GM21576 (cell line): Measurements from ENCODE around the gene PRKAG1.

Source experiments
- ATAC-seq: cut with Tn5 transposase; IDR thresholded peaks from one replicate; pipeline ENCODE4 v1.9.1; 2021; ENCODE audit warnings: mild to moderate bottlenecking, moderate library complexity; ENCODE audit not compliant: unreplicated experiment

The PRKAG1 gene

DNA sequence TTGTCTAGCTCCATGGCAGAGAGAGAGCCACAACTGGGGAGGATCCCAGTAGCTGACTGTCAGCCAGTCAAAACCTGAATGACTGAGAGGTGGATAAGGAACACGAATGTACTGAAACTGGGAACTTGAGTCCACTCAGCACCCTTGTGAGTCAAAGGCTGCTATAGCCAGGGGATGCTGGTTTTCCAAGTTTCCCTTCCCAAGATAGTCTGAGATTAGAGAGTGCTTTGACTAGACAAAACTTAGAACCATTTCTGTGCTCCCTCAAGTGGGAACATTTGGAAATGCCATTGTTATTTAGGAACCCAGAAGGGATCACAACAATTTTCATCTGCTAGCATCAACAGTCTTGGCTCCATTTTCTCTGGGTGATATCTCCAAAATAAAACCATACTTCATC lies 4.0 kb downstream of the PRKAG1 start:
- no peak for ATAC-seq

DNA sequence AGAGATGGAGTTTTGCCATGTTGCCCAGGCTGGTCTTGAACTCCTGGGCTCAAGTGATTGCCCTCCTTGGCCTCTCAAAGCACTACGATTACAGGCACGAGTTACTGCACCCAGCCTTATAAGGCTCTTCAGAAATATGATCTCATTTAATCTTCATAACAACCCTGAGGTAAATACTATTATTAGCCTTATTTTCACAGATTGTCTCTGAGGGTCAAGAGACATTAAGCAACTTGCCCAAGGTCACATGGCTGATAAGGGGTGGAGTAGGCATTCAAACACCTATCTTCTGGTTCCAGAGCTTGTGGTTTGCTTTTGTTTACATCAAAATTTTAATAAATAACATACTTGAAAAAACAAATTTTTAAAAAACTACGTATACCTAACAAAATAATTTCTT lies 5.1 kb downstream of the PRKAG1 start:
- ATAC-seq: no peak

DNA sequence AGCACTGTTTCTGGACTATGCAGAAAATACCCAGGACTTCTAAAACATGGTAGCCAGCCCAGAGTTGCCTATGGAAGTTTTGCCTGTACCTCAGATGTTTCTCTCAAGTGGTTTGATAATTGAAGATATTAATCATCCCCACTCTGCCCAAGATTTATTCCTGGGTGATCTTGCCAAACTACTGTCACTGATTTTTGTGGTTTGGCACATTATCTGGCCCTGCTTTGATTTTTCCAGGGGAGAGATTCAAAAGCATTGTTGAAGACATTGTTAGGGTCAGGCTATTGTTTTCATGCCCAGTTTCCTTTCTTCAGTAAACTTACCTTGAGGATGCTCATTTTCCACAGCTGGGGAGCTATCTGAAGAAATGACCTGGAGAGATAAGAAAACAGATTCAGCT lies 5.8 kb downstream of the PRKAG1 start:
- no peak for ATAC-seq

DNA sequence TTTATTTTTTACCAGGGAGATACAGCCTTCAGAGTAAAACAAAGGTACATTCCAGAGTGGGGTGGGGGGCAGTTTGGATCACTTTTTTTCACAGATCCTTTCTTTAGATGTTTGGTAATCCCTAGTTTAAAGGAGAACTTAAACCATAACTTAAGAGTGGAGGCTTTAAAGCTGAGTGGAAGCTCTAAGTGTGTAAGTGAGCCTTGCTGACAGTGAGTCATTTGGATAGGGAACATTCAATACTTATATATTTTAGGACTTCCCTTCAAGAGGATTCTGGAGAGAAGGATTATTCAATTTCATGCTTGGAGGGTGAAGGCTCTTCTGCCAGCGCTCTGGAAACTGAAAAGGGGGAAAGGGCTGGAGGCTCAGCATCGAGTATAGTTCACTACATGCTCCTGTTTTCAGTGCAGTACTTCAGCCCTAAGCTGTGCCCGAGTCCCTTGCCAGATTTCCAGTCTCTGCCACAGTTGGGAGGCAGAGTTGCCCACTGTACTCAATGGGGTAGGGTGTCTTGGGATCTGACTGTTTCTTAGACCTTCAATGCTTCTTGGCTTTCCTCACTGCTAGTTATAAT lies 8.4 kb downstream of the PRKAG1 start:
- no peak for ATAC-seq

DNA sequence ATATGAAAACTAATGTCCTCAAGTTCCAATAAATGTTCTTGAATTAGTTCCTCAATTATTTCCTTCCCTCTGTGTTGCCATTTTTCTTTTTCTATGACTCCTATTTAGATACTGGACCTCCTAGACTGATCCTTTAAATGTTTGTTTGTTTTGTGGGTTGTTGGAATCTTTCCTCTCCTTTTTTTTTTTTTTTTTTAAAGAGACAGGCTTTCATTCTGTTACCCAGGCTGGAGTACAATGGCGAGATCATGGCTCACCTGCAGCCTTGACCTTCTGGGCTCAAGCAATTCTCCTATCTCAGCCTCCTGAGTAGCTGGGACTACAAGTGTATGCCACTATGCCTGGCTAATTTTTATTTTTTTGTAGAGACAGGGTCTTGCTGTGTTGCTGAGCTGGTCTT lies 9.6 kb downstream of the PRKAG1 start:
- no peak for ATAC-seq

DNA sequence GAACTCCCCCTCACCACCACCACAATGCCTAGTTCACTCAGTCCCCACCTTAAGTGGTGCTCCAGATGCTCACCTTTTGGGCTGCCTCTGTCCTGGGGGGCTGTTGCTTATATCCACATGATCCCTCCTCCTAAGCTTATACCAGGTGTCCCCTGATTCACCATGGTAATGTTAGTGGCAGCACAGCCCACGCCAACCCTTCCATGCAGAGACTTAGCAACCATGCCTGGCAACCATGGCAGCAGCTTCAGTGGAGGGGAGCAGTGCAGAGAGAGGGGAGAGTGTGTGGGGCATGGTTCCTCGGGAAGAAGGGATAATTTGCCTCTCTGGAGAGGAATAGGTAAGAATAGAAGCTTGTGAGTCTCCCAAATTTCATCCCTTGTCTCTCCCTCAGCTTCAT lies 18.2 kb downstream of the PRKAG1 start:
- no peak for ATAC-seq

DNA sequence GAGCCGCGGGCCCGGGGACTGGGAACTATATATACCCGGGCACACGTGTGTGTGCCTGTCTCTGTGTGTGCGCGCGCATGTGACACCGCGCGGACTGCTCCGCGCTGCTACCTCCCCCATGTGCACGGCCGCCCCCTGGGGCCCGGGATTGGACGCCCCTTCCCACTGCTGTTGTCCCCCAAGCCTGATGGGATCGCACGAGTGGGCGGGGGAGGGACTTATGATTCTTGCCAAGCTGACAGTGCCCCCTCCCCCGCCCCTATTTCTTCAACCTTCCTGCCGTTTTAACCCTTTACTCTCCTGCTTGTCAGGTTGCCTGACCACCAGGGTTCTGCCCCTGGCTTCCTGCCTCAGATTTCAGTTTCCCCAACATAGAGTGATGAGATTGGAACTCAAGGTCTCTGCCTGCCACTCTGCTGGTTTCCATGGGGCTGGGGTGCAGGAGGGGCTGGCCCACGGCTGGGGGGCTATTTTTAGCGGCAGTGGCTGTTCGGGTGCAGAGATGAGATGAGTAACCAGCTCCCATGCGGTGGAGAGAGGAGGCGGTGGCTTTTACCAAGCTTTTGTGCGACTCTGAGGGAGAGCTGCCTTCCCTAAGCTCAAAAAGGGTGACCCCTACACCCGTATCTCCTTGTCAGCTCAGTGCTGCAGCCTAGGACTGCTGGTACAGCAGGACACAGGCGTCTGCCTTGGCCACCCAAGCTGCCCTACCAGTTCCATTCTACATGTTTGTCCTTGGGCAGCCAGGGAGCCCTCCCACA lies 19.0 kb downstream of the PRKAG1 start, which contains the start of gene DDN:
Gene DDN, minus strand, starts transcription at position 5 of the 761 bp plus-strand sequence. CDS start 88 bp downstream, outside the sequence.
- no peak for ATAC-seq

DNA sequence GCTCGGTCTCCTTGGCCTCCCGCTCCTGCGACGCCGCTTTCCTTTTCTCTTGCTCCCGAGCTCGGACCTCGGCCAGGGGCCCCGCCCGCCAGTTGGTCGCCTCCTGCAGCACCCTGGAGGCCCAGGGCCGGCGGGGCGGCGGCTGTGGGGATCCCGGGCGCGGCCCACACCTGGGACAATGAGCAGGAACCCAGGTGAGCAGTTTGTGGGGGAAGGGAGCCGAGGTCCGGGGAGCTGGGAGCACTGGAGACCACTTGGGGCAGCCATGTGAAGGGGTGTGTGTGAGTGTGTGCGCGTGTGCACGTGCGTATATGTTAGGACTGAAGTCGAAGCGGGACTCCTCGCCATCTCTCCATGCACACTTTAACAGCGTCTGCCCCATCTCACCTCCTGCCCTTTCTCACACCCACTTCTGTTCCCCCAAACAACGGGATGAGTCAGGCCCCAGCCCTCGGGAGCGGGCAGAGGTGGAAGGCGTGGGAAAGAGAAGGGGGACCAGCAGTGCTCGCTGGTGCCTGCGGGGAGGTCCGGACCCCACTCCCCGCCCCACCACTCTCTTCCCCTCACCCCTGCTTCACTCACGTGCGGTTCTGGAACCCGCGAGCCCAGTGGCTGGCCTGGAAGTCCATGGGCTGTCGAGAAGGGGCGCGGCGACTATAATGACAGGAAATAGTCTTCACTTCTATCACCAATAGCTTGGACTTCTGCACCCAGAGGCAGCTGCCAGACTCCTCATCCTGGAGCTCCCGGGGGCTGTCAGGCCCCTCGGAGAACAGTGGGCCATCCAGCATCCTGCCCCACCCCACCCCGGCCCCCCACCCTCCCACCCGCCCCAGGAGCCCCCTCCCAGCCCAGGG lies 19.9 kb downstream of the PRKAG1 start:
- peak; percentile 9 for ATAC-seq

DNA sequence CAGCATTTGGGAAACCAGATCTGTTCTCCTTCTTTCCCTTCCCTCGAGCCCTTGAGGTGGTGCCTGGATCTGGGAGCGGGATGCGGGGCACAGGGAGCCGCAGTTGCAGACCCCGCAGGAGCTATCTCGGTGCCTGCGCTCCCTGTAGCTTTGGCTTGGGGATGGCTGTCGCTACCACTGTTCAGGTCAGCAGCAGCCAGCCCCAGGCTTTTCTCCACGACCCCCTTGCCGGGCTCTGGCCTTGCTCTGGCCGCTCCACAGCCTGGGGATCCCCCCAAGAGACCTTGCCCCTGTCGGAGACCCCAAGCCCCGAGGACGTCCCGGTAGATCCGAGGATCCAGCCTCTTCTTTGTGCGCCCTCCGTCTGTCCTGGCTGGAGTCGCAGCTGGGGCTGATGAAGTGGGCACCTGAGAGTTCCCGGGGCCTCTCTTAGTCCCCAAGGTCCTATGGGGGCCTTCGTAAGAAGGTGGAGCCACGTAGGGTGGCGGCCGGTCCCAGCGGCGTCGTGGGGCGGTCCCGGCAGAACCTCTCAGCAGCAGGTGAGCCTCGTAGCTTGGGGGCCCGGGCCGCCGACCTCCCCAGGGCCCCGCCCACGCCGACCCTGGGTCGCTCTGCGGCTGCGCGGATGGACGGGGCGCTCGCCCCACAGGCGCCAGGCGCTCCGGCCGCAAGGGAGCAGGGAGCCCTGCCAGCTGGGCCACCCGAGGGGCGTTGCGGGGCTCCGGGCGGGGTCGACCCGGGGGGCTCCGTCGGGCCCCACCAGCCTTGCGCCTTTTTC lies 20.7 kb downstream of the PRKAG1 start:
- peak; percentile 31 for ATAC-seq

DNA sequence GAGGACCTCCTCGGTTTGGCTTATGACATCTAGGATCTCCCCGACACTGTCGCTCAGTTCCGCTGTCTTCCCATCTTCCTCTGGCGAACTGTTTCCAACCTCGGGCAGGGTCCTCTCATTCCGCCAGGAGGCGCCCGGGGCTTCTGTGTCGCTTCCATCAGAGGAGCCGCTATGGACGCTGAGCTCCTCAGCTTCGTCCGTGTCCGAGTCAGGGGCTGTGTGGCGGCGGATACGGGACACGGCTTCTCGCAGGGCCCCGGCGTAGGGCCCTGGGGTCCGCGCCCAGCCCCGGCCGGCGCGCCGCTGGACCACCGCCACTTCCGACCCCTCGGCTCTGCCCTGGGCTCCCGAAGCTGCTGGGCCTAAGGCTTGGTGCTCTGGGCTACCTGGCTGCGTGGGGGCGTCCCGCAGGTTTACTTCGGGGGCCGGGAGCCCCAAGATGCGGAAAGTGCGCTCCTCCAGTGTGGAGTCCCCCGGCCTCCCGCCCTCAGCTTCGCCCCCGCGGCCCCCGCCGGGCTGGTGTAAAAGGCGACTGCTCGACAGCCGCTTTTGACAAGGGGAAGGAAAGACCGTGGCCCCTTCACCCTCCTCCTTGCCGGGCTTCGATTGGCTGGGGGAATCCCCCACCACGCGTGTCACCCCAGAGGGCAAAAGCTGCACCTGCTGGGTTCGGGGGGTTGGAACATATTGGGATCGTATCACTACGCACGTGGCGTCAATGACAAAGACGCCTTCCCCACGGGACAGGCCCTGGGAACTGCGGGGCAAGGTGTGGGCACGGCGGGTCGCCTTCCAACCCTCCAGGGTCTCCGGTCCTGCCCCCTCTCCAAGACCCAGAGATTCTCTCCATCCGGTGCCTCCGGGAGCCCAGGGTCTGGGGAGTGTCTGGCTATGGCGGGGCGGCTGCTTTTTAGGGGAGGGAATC lies 21.5 kb downstream of the PRKAG1 start:
- ATAC-seq: no peak

DNA sequence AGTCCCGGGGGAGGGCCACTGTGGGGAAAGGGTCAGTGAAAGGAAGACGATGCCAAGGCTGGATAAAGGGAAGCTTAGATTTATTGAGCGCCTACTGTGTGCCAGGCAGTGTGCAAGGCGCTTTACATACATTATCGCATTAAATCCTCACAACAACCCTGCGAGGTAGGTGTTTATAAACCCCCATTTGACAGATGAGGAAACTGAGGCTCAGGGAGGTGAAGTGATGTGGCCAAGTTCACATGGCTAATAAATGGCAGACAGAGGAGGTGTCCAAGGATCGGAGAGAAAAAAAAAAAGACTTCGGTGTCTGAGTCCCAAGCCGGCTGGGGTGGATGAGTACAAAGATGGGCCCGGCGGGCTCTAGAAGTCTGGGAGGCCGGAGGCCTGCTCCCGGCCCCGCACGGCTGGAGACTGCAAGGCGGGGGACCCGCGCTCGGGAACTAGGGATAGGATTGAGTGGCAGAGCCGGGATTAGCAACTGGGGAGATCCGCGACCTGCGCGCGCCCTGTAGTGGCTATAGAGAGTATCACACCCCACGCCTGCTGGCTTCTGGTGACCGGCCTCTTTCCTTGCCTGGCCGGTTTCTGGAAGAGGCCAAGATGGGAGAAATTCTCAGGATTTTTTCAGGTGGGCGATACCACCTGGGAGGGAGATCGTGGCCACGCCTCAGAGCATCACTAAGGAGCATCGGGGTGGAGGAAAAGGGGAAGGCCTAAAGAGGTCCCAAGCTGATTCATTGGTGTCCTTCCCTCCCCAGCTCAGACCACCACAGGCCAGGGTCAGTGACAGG lies 23.3 kb downstream of the PRKAG1 start:
- no peak for ATAC-seq

DNA sequence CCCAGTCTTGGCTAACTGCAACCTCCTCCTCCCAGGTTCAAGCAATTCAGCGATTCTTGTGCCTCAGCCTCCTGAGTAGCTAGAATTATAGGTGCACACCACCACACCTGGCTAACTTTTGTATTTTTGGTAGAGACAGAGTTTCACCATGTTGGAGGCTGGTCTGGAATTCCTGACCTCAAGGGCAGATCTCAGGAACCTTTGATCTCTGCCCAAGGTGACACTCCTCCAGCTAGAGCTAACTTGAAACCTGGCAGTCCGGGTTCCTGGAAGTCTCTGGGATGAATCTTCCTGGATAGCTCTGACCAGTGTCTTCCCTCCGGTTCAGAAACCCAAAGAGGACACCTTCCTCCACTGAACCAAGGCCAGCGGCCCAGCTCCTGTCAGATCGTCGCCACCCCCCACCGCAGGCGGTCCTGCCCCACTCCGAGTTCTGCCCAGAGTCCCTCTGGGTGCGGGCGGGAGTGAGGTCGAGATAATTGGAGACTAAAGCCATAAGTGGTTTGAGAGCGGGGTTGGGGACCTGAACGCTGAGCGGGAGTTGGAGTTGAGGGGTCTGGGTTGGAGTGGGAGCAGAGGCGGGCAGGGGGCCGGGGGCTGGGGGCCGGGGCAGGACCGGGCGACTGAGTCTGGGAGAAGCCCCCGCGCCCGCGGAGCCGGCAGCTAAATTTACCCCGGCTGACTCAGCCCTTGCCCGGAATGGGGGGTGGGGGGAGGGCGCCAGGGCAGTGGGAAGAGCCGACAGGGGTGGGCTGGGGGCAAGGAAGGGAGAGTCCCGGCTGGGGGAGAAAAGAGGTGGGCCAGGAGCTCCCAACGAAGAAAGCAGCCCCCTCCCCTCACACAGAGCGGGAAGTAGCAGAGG lies 24.1 kb downstream of the PRKAG1 start:
- no peak for ATAC-seq

DNA sequence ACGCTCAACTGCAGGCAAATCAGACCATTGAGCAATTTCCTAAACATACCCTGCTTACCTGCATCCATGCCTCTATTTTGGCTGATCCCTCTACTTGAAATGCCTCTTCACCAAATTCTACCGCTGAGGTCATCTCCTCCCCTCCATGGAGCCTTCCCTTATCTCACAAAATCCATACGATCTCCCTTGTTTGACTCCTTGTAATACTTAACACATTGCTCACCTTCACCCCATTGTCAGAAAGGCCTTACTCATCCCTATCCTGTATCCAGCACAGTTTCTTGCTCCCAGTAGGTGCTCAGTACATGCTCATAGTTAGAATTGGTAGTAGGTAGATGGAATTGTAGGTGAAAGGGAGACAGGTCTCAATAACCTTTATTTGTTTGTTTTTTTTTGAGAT lies 24.8 kb downstream of the PRKAG1 start:
- ATAC-seq: no peak

DNA sequence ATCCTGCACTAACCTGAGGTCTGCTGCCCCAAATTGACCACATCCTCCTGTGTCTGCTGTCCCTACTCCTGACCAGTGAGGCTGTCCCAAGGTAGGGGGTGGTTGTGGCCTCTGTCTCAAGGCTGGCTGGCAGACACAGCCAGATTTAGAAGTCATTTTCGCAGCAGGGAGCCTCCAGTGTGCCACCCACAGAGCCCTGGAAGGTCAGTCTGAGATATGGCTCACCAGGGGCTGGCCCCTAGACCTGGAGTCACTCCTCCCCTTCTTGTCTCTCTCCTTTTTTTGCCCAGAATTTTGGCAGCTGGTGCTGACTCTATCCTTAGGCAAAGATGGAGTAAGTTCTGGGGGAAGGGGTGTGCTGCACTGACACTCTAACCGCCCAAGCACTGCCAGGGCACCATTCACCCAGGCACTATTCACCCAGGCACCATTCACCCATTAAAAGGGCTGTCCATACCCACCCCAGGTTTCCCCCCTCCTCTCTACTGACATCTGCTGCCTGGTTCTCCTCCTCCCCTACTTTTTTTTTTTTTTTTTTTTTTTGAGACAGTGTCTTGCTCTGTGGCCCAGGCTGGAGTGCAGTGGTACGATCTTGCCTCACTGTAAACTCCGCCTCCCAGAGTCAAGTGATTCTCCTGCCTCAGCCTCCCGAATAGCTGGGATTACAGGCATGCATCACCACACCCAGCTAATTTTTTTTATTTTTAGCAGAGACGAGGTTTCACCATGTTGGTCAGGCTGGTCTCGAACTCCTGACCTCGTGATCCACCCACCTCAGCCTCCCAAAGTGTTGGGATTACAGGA lies 27.1 kb downstream of the PRKAG1 start:
- no peak for ATAC-seq

DNA sequence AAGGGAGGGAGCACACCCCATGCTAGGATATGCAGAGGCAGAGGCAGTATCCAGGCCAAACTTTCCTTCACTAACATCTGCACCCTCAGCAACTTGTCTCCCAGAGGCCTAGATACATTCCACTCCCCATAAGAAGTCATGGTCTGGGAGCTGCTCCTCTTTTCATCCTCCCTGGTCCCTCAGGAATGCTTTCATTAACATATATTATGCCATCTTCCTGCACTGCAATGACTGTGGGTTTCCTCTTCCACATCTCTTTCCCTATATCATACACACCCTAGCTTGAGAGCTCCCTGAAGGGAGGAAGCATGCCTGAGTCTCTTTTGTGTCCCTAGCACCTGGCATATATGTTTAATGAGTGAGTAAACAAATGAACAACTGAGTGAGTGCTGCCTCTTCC lies 28.0 kb downstream of the PRKAG1 start:
- ATAC-seq: no peak

DNA sequence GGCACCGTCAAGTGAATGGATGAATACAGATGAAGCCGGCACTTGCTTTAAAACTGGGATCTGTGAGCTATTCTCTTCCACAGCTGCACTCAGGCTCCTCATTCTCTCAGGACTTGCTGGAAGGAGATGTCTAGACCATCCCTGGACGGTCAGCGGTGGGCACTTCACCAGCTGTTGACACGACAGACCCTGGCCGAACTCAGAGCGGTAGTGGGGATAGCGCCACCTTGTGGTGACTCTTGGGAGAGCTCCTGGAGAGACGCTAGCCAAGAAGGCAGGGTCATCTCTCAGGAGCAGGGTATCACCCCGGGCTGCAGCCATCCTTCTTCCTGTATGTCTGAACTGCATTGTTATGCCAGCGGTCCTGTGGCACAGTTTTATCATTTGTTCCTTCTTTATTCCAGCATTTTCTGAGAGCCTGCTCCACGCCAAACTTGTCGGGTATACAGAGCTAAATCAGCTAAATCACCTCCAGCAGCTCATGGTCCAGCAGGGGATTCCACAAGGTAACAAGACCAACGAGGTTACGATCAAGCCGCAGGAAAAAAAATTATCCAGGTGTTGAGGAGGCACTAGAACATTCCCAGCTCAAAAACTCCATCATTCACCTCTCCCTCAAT lies 30.4 kb downstream of the PRKAG1 start:
- no peak for ATAC-seq

DNA sequence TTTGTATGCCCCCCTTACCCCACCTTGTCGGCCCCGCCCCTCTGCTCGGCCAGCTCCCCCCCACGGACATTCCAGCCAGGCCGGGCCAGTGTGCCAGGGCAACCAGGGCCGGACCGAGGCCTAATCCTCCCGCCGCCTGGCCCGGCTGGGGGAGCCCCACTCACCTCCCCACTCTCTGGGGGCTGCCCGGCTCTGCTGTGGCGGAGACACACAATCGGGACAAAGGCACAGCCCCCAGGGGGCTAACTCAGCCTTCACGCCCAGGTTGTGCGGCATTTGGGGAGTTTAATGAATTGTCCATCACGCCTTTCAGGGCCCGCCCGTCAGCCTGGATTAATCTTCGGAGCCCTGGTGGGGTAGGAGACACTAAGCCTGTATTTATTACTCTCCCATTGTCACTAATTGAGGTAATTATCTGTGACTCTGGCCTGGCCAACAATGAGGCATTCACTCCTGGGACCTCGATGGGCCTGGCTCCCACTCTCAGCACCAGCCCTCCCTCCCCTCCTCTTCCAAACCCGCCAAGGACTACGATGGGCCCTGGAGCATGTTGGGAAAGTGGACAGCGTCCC lies 31.8 kb downstream of the PRKAG1 start:
- no peak for ATAC-seq
